IMR-90 (cell line): ENCODE data around the gene ALG8. TPM values are rescaled to one million over a fixed set of nuclear protein-coding genes. Genes with fewer than 3 reads are reported as not detected.

Source experiments
- ATAC-seq: fragments of 200-7000 bp; cut with Tn5 transposase; 2 replicates; pipeline ENCODE4 v1.9.1; 2020; ENCODE audit warnings: low read depth, mild to moderate bottlenecking, moderate library complexity
- BruUV-seq: library from RNA; stranded (reverse); fragments of 400-500 nt; replicated peaks from 2 replicates; lab custom pipeline; 2021; lab: Mats Ljungman, UMichigan
- CTCF ChIA-PET: fragments of 300-600 bp; formaldehyde crosslinking; extraction: SDS; loops from one replicate; lab custom pipeline; 2021; ENCODE audit warnings: antibody characterized with exemption; lab: Yijun Ruan, JAX
- POLR2A ChIA-PET: fragments of 300-600 bp; sonication (Branson Sonifier 250); formaldehyde crosslinking; loops from one replicate; lab custom pipeline; 2022; ENCODE audit warnings: antibody characterized with exemption; ENCODE audit not compliant: unreplicated experiment; lab: Charles Lee
- DNase-seq: peaks from one replicate; pipeline ENCODE4 v3.0.0; 2013
- H2AFZ ChIP-seq: replicated peaks from 2 replicates; pipeline ENCODE3; 2013; ENCODE audit warnings: low read length, mild to moderate bottlenecking; ENCODE audit not compliant: poor library complexity
- H2AK5ac ChIP-seq: 2 replicates; pipeline ENCODE4 v1.6.1; 2013; ENCODE audit warnings: low read depth, low read length, inconsistent platforms
- H2AK9ac ChIP-seq: replicated peaks from 2 replicates; pipeline ENCODE3; 2013; ENCODE audit warnings: mild to moderate bottlenecking, low read depth, low read length, moderate library complexity; ENCODE audit not compliant: poor library complexity
- H2BK120ac ChIP-seq: 2 replicates; pipeline ENCODE4 v1.6.1; 2013; ENCODE audit warnings: low read depth, low read length, inconsistent platforms
- H2BK15ac ChIP-seq: 3 replicates; pipeline ENCODE4 v1.6.1; 2013; ENCODE audit warnings: low read depth, low read length, inconsistent platforms
- H2BK20ac ChIP-seq: 2 replicates; pipeline ENCODE4 v1.6.1; 2013; ENCODE audit warnings: low read depth, mild to moderate bottlenecking, inconsistent platforms, low read length, moderate library complexity
- H2BK5ac ChIP-seq: 2 replicates; pipeline ENCODE4 v1.6.1; 2013; ENCODE audit warnings: mild to moderate bottlenecking, low read depth, low read length, inconsistent platforms; ENCODE audit not compliant: poor library complexity, severe bottlenecking
- H3K14ac ChIP-seq: replicated peaks from 2 replicates; pipeline ENCODE4 v1.6.1; 2013; ENCODE audit warnings: low read depth, low read length, inconsistent platforms
- H3K18ac ChIP-seq: 2 replicates; pipeline ENCODE4 v1.6.1; 2013; ENCODE audit warnings: low read depth, low read length, control low read depth
- H3K23ac ChIP-seq: 2 replicates; pipeline ENCODE4 v1.6.1; 2013; ENCODE audit warnings: low read depth, low read length, inconsistent platforms
- H3K27ac ChIP-seq: 2 replicates; pipeline ENCODE4 v1.5.1; 2013; ENCODE audit warnings: mild to moderate bottlenecking, control low read depth, low read length; ENCODE audit not compliant: insufficient read depth
- H3K27me3 ChIP-seq: 2 replicates; pipeline ENCODE4 v1.6.1; 2013; ENCODE audit warnings: low read length; ENCODE audit not compliant: control insufficient read depth, insufficient read depth
- H3K36me3 ChIP-seq: 2 replicates; pipeline ENCODE4 v1.6.1; 2013; ENCODE audit warnings: low read length, mixed read lengths; ENCODE audit not compliant: control insufficient read depth, insufficient read depth
- H3K4ac ChIP-seq: 2 replicates; pipeline ENCODE4 v1.6.1; 2013; ENCODE audit warnings: low read depth, low read length, inconsistent platforms
- H3K4me1 ChIP-seq: 2 replicates; pipeline ENCODE4 v1.6.1; 2013; ENCODE audit warnings: low read length, mixed read lengths; ENCODE audit not compliant: control insufficient read depth, insufficient read depth
- H3K4me2 ChIP-seq: 2 replicates; pipeline ENCODE4 v1.6.1; 2013; ENCODE audit warnings: low read depth, mild to moderate bottlenecking, control low read depth, low read length, moderate library complexity
- H3K4me3 ChIP-seq: 2 replicates; pipeline ENCODE4 v1.5.1; 2013; ENCODE audit warnings: low read depth, mild to moderate bottlenecking, control low read depth, low read length, moderate library complexity; ENCODE audit not compliant: insufficient read depth
- H3K56ac ChIP-seq: 2 replicates; pipeline ENCODE4 v1.6.1; 2013; ENCODE audit warnings: low read length, inconsistent platforms; ENCODE audit not compliant: insufficient read depth; ENCODE audit errors: extremely low read depth
- H3K79me1 ChIP-seq, 2 experiments: 2 replicates each; pipeline ENCODE4 v1.6.1; 2013; ENCODE audit warnings: low read length in 2 of 2, inconsistent platforms in 1 of 2, low read depth in 1 of 2
- H3K9ac ChIP-seq: 2 replicates; pipeline ENCODE4 v1.6.1; 2013; ENCODE audit warnings: low read depth, low read length, control low read depth
- H3K9me1 ChIP-seq: 2 replicates; pipeline ENCODE4 v1.6.1; 2013; ENCODE audit warnings: low read length, inconsistent platforms; ENCODE audit not compliant: insufficient read depth
- H3K9me3 ChIP-seq: 2 replicates; pipeline ENCODE4 v1.6.1; 2013; ENCODE audit warnings: low read length; ENCODE audit not compliant: control insufficient read depth, insufficient read depth
- H4K20me1 ChIP-seq: 2 replicates; pipeline ENCODE4 v1.6.1; 2013; ENCODE audit warnings: low read length, inconsistent platforms; ENCODE audit not compliant: insufficient read depth
- H4K5ac ChIP-seq: 2 replicates; pipeline ENCODE4 v1.6.1; 2013; ENCODE audit warnings: mild to moderate bottlenecking, low read depth, low read length, control low read depth
- H4K8ac ChIP-seq, 2 experiments: 2 replicates each; pipeline ENCODE4 v1.6.1; 2013; ENCODE audit warnings: low read depth in 2 of 2, low read length in 2 of 2, control low read depth in 1 of 2, inconsistent platforms in 1 of 2
- H4K91ac ChIP-seq: 2 replicates; pipeline ENCODE4 v1.6.1; 2013; ENCODE audit warnings: low read depth, low read length, inconsistent platforms; ENCODE audit not compliant: insufficient read depth
- BHLHE40 ChIP-seq: fragments of 150-350 bp; IDR thresholded peaks from 2 replicates; pipeline ENCODE4 v1.6.1; 2016; ENCODE audit warnings: mild to moderate bottlenecking, low read depth, low read length
- CHD1 ChIP-seq: IDR thresholded peaks from 2 replicates; pipeline ENCODE4 v1.6.1; 2012; ENCODE audit warnings: low read depth, low read length, improper control_type of control experiment
- FOS ChIP-seq: fragments of 150-350 bp; IDR thresholded peaks from 2 replicates; pipeline ENCODE4 v1.6.1; 2016; ENCODE audit warnings: low read depth, low read length
- MAFK ChIP-seq: IDR thresholded peaks from 2 replicates; pipeline ENCODE4 v1.6.1; 2012; ENCODE audit warnings: low read depth, low read length, improper control_type of control experiment
- MAZ ChIP-seq: IDR thresholded peaks from 2 replicates; pipeline ENCODE4 v1.6.1; 2012; ENCODE audit warnings: low read depth, mild to moderate bottlenecking, low read length, improper control_type of control experiment, moderate library complexity, borderline replicate concordance
- MXI1 ChIP-seq: IDR thresholded peaks from 2 replicates; pipeline ENCODE4 v1.6.1; 2012; ENCODE audit warnings: low read depth, mild to moderate bottlenecking, low read length, moderate library complexity, borderline replicate concordance
- NFE2L2 ChIP-seq: fragments of 150-350 bp; IDR thresholded peaks from 2 replicates; pipeline ENCODE4 v1.6.1; 2016; ENCODE audit warnings: low read depth, mild to moderate bottlenecking, low read length
- POLR2A ChIP-seq: IDR thresholded peaks from 2 replicates; pipeline ENCODE4 v1.6.1; 2012; ENCODE audit warnings: mild to moderate bottlenecking, low read depth, low read length
- RCOR1 ChIP-seq: IDR thresholded peaks from 2 replicates; pipeline ENCODE4 v1.6.1; 2012; ENCODE audit warnings: mild to moderate bottlenecking, low read length, improper control_type of control experiment; ENCODE audit not compliant: insufficient replicate concordance
- RFX5 ChIP-seq: IDR thresholded peaks from 2 replicates; pipeline ENCODE4 v1.8.0; 2012; ENCODE audit warnings: low read depth, mild to moderate bottlenecking, low read length, moderate library complexity
- SMC3 ChIP-seq: fragments of 150-350 bp; IDR thresholded peaks from 2 replicates; pipeline ENCODE4 v1.6.1; 2016; ENCODE audit warnings: low read depth, mild to moderate bottlenecking, antibody characterized with exemption, low read length, moderate library complexity
- WGBS, 2 experiments: methylation state at CpG; one replicate each; pipeline versions ENCODE4 v1.1.5 to v1.1.7; 2013; ENCODE audit warnings: missing lambda C conversion rate in 2 of 2; ENCODE audit not compliant: insufficient read length in 1 of 2; ENCODE audit errors: extremely low coverage in 2 of 2; 5-methylcytosine and 5-hydroxymethylcytosine counted together
- dilution Hi-C: fragments of 300-500 bp; cut with HindIII; formaldehyde crosslinking; loops from one replicate; pipeline ENCODE4 v1.14.3; 2018; ENCODE audit warnings: low sequenced_read_pairs; ENCODE audit not compliant: unreplicated experiment
- in situ Hi-C: fragments of 300-500 bp; cut with MboI; formaldehyde crosslinking; loops from 3 replicates; pipeline ENCODE4 v1.14.3; 2019; ENCODE audit warnings: low sequenced_read_pairs, inconsistent platforms, mixed read lengths
- intact Hi-C: fragments of 100-400 bp; cut with micrococcal nuclease; formaldehyde crosslinking; loops from 2 replicates; pipeline ENCODE4 v1.10.0; 2022
- polyA plus RNA-seq, 3 experiments: library from polyadenylated mRNA; depleted of rRNA; stranded (reverse); fragments of >200 nt; gene quantifications; 2 replicates each; pipeline ENCODE4 v1.2.3, GENCODE V29; 2012; ENCODE audit warnings: low replicate concordance in 1 of 3
- total RNA-seq: library from RNA; depleted of rRNA; stranded (reverse); fragments of >200 nt; gene quantifications from 2 replicates; pipeline ENCODE4 v1.2.3, GENCODE V29; 2012
- TF ChIP-seq, protein P1 (sequence below): conservative IDR thresholded peaks from 2 replicates; pipeline ENCODE4 v1.5.1; 2012; ENCODE audit warnings: mild to moderate bottlenecking, low read depth, low read length, improper control_type of control experiment
- TF ChIP-seq, protein P2 (sequence below): fragments of 150-350 bp; IDR thresholded peaks from 2 replicates; pipeline ENCODE4 v1.6.1; 2017; ENCODE audit warnings: mild to moderate bottlenecking, antibody characterized with exemption, low read length, low read depth
- TF ChIP-seq, protein P3 (sequence below): fragments of 150-350 bp; IDR thresholded peaks from 2 replicates; pipeline ENCODE4 v1.6.1; 2016; ENCODE audit warnings: low read depth, mild to moderate bottlenecking, low read length, moderate library complexity, borderline replicate concordance

The ALG8 gene
- total and polyA plus RNA-seq, 2 of the 4 experiments (the other 2 are of a cell fraction), result 27.8 to 31.8 TPM

DNA sequence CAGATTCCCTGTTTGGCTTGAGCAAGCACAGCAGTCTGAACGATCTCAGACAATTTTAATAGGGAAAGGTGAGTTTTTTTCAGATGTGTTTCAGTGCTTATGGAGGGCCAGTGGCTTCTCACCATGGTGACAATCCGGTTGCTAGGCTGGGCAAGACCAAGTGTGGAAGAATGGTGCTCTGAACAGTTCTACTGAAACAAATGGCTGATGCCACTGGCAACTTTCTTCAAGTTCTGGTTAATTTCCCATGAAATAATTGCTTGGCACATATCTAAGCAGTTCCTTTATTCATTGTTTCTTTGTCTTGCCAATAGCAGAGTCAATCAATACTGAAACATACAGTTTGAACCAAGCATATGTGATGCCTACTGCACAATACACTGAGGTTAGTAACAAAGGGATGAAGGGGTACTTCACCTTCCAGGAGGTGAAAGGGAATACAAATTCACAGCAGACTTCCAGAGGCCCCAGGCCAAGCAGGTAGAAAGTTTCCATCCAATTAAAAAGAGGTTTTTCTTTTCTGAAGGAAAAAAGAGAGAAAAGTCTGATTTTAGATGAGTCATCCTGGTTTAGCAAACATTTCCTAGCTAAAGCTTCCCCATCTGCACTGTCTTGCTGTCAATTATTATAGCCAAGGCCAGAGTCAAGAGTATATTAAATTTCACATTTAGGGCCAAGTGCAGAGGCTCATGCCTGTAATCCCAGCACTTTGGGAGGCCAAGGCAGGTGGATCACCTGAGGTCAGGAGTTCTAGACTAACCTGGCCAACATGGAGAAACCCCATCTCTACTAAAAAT, 38.6 kb downstream of the ALG8 start:
- H3K36me3 ChIP-seq, result peaks cover 17% of the 10 kb centered on the region
- TF ChIP-seq FOS, result peak; percentile 47; the same call in 1 of the 2 replicates
- TF ChIP-seq POLR2A, result no peak
- no peak for TF ChIP-seq MAZ
- TF ChIP-seq NFE2L2, result peak; percentile 74
- TF ChIP-seq, protein P1, sequence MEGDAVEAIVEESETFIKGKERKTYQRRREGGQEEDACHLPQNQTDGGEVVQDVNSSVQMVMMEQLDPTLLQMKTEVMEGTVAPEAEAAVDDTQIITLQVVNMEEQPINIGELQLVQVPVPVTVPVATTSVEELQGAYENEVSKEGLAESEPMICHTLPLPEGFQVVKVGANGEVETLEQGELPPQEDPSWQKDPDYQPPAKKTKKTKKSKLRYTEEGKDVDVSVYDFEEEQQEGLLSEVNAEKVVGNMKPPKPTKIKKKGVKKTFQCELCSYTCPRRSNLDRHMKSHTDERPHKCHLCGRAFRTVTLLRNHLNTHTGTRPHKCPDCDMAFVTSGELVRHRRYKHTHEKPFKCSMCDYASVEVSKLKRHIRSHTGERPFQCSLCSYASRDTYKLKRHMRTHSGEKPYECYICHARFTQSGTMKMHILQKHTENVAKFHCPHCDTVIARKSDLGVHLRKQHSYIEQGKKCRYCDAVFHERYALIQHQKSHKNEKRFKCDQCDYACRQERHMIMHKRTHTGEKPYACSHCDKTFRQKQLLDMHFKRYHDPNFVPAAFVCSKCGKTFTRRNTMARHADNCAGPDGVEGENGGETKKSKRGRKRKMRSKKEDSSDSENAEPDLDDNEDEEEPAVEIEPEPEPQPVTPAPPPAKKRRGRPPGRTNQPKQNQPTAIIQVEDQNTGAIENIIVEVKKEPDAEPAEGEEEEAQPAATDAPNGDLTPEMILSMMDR, result no peak
- TF ChIP-seq MAFK, result no peak
- no peak for TF ChIP-seq BHLHE40
- TF ChIP-seq RCOR1, result no peak
- no peak for TF ChIP-seq RFX5
- TF ChIP-seq SMC3, result no peak
- TF ChIP-seq, protein P2, sequence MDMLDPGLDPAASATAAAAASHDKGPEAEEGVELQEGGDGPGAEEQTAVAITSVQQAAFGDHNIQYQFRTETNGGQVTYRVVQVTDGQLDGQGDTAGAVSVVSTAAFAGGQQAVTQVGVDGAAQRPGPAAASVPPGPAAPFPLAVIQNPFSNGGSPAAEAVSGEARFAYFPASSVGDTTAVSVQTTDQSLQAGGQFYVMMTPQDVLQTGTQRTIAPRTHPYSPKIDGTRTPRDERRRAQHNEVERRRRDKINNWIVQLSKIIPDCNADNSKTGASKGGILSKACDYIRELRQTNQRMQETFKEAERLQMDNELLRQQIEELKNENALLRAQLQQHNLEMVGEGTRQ, result no peak
- TF ChIP-seq MXI1, result no peak
- no peak for TF ChIP-seq CHD1
- TF ChIP-seq, protein P3, sequence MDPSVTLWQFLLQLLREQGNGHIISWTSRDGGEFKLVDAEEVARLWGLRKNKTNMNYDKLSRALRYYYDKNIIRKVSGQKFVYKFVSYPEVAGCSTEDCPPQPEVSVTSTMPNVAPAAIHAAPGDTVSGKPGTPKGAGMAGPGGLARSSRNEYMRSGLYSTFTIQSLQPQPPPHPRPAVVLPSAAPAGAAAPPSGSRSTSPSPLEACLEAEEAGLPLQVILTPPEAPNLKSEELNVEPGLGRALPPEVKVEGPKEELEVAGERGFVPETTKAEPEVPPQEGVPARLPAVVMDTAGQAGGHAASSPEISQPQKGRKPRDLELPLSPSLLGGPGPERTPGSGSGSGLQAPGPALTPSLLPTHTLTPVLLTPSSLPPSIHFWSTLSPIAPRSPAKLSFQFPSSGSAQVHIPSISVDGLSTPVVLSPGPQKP, result no peak

More for the DNA sequence above, 38.6 kb downstream of the ALG8 start:
- peak; percentile 86 for ATAC-seq
- Histone ChIP-seq H3K18ac (peak overlapping the region; percentile 80), H2BK15ac (no peak overlapping the region), H4K20me1 (no peaks in the 10 kb centered on the region), H3K27me3 (no peaks in the 10 kb centered on the region), H2BK120ac (no peak overlapping the region), H3K9ac (no peak overlapping the region), H3K79me1 (no peaks in the 10 kb centered on the region), H2AK9ac (no peak overlapping the region), H3K4me1 (peaks cover 4% of the 10 kb centered on the region), H2BK5ac (peak overlapping the region; percentile 32), H2AK5ac (no peak overlapping the region; the same call in 1 of the 2 replicates), H3K4me3 (no peak overlapping the region), H2BK20ac (peak overlapping the region; percentile 2; the same call in 1 of the 2 replicates), H3K14ac (no peak overlapping the region), H3K9me1 (no peaks in the 10 kb centered on the region), H4K91ac (no peak overlapping the region), H3K27ac (peak overlapping the region; percentile 50; the same call in 1 of the 2 replicates), H4K5ac (no peak overlapping the region), H3K56ac (no peak overlapping the region), H3K4me2 (no peak overlapping the region), H3K9me3 (no peaks in the 10 kb centered on the region), H3K4ac (no peak overlapping the region), H4K8ac (peak overlapping the region in 1 of 2 experiments; percentile 72; a peak in 1 of 4 replicates), H3K23ac (0 out of 2 replicates have a peak overlapping the region, but pooled peaks have one; percentile 17), H2AFZ (no peak overlapping the region)
- CTCF ChIA-PET, result no interaction called here
- peak; percentile 54 for DNase-seq
- POLR2A ChIA-PET, result no interaction called here
- in situ Hi-C loops (no loop called here), dilution Hi-C loops (no loop called here), intact Hi-C loops (no loop called here)
- WGBS, 2 experiments, result 83% methylated on average over 1 of the region's 2 CpGs; no CpG with 5 or more reads in 1 of the 2 experiments
- no TSS peak for BruUV-seq
